ENCODE results near the gene SH3RF1.

SH3RF1 gene

DNA sequence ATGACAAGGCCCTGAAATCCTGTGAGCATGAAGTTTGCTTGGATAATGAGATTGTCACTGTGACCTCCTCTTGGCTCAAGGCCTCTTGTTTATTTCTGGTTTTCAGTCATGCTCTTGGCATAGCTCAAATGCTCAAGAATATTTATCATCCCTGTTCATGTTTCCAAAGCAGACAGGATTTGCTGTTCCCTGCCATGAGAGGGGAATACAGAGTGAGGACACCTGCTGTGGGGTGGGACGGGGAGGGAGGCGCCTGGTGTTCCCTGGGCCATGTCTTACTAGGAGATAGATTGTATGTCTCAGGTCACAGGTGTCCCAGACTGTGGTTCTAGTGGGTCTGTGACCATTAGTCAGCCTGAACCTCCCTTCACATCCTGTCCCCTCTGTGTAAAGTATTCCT is 34.9 kb upstream of the SH3RF1 start:
- DNase-seq (ENCODE audit: low spot score): no peak
- Histone ChIP-seq H2AFZ (ENCODE audit: low read length) (no peak overlapping the region), H3K4ac (ENCODE audit: low read length) (no peak overlapping the region), H3K4me2 (ENCODE audit: insufficient read depth, low read length, poor library complexity, severe bottlenecking) (no peak overlapping the region), H3K18ac (ENCODE audit: low read length) (no peak overlapping the region), H4K8ac (ENCODE audit: low read depth, low read length) (no peak overlapping the region), H3K14ac (ENCODE audit: low read length) (no peak overlapping the region), H2BK12ac (ENCODE audit: low read length) (no peak overlapping the region), H3K27me3 (ENCODE audit: control insufficient read depth in 3 of 3, insufficient read depth in 3 of 3, low read depth in 1 of 3, low read length in 3 of 3) (no peaks in the 10 kb centered on the region), H2BK15ac (ENCODE audit: low read length) (no peak overlapping the region), H3K9ac (ENCODE audit: low read depth, low read length, poor library complexity) (no peak overlapping the region), H2BK120ac (ENCODE audit: low read depth, low read length) (no peak overlapping the region), H3K79me1 (ENCODE audit: low read depth, low read length) (no peaks in the 10 kb centered on the region), H2AK5ac (ENCODE audit: low read depth, low read length) (no peak overlapping the region), H3K4me1 (ENCODE audit: control insufficient read depth in 2 of 2, insufficient read depth in 1 of 2, low read depth in 1 of 2, low read length in 2 of 2) (no peaks in the 10 kb centered on the region), H3K9me3 (replicated peaks in 1 of 2; ENCODE audit: control insufficient read depth in 2 of 2, insufficient read depth in 1 of 2, low read depth in 1 of 2, low read length in 2 of 2) (peaks cover 0 to 5% of the 10 kb centered on the region in 2 donors), H4K91ac (ENCODE audit: low read depth, low read length, poor library complexity) (no peak overlapping the region), H3K36me3 (replicated peaks in 1 of 2; ENCODE audit: control insufficient read depth in 2 of 2, insufficient read depth in 2 of 2, low read length in 2 of 2) (no peaks in the 10 kb centered on the region), H3K4me3 (ENCODE audit: low read length in 2 of 2) (no peak overlapping the region), H3K23ac (ENCODE audit: low read depth, low read length, poor library complexity) (no peak overlapping the region), H3K27ac (replicated peaks; ENCODE audit: low read length) (no peak overlapping the region), H2BK5ac (ENCODE audit: low read length) (no peak overlapping the region)
- no CpG with 5 or more reads among the region's 2 CpGs for WGBS, 2 donors (ENCODE audit: extremely low coverage in 2 of 2, insufficient read length in 2 of 2, insufficient replicate concordance in 1 of 2)

DNA sequence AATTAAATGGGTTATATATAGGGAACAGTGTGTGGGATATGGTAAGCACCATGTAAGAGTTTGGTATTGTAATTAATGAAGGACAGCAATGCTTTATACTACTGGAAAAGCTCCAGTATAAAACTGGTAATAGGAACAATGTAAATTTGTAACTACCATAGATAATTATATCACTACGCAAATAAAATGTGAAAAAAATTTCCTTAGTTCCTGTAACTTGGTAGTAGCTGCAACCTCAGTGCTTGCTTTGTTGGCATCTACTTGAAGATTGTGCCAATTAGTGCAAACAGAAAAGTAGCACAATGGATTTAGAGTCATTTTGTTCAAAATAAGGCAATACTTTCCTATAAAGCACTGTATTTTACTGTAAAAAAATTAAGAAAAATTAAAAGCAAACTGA is 34.4 kb upstream of the SH3RF1 start:
- Histone ChIP-seq H4K8ac (ENCODE audit: low read depth, low read length) (no peak overlapping the region), H3K4me2 (ENCODE audit: insufficient read depth, low read length, poor library complexity, severe bottlenecking) (no peak overlapping the region), H3K9ac (ENCODE audit: low read depth, low read length, poor library complexity) (no peak overlapping the region), H3K36me3 (replicated peaks in 1 of 2; ENCODE audit: control insufficient read depth in 2 of 2, insufficient read depth in 2 of 2, low read length in 2 of 2) (no peaks in the 10 kb centered on the region), H3K18ac (ENCODE audit: low read length) (no peak overlapping the region), H3K9me3 (replicated peaks in 1 of 2; ENCODE audit: control insufficient read depth in 2 of 2, insufficient read depth in 1 of 2, low read depth in 1 of 2, low read length in 2 of 2) (peaks cover 0 to 5% of the 10 kb centered on the region in 2 donors), H3K4me1 (ENCODE audit: control insufficient read depth in 2 of 2, insufficient read depth in 1 of 2, low read depth in 1 of 2, low read length in 2 of 2) (no peaks in the 10 kb centered on the region), H2BK120ac (ENCODE audit: low read depth, low read length) (no peak overlapping the region), H2BK15ac (ENCODE audit: low read length) (no peak overlapping the region), H3K4me3 (ENCODE audit: low read length in 2 of 2) (no peak overlapping the region), H2AFZ (ENCODE audit: low read length) (no peak overlapping the region), H3K27me3 (ENCODE audit: control insufficient read depth in 3 of 3, insufficient read depth in 3 of 3, low read depth in 1 of 3, low read length in 3 of 3) (no peaks in the 10 kb centered on the region), H3K27ac (replicated peaks; ENCODE audit: low read length) (no peak overlapping the region), H2AK5ac (ENCODE audit: low read depth, low read length) (no peak overlapping the region), H4K91ac (ENCODE audit: low read depth, low read length, poor library complexity) (no peak overlapping the region), H3K14ac (ENCODE audit: low read length) (no peak overlapping the region), H2BK5ac (ENCODE audit: low read length) (no peak overlapping the region), H3K4ac (ENCODE audit: low read length) (no peak overlapping the region), H3K79me1 (ENCODE audit: low read depth, low read length) (no peaks in the 10 kb centered on the region), H3K23ac (ENCODE audit: low read depth, low read length, poor library complexity) (no peak overlapping the region), H2BK12ac (ENCODE audit: low read length) (no peak overlapping the region)
- DNase-seq (ENCODE audit: low spot score): no peak
- no CpG with 5 or more reads among the region's 1 CpG for WGBS, 2 donors (ENCODE audit: extremely low coverage in 2 of 2, insufficient read length in 2 of 2, insufficient replicate concordance in 1 of 2)

DNA sequence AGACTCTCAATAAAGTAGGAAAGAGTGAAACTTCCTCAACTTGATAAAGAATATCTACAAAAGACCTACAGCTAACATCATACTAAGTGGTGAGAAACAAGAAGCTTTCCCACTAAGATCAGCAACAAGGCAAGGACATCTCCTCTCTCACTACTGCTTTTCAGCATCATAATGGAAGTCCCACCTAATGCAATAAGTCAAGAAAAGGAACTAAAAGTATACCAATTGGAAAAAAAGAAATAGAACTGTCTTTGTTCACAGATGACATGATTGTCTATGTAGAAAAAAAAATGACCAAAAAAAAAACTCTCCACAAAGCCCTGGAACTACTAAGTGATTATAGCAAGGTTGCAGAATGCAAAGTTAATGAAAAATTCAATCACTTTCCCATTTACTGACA is 25.1 kb upstream of the SH3RF1 start:
- H3K4me3 ChIP-seq (ENCODE audit: low read length in 2 of 2): no peak overlapping the region
- no peak overlapping the region for H2BK12ac ChIP-seq (ENCODE audit: low read length)

DNA sequence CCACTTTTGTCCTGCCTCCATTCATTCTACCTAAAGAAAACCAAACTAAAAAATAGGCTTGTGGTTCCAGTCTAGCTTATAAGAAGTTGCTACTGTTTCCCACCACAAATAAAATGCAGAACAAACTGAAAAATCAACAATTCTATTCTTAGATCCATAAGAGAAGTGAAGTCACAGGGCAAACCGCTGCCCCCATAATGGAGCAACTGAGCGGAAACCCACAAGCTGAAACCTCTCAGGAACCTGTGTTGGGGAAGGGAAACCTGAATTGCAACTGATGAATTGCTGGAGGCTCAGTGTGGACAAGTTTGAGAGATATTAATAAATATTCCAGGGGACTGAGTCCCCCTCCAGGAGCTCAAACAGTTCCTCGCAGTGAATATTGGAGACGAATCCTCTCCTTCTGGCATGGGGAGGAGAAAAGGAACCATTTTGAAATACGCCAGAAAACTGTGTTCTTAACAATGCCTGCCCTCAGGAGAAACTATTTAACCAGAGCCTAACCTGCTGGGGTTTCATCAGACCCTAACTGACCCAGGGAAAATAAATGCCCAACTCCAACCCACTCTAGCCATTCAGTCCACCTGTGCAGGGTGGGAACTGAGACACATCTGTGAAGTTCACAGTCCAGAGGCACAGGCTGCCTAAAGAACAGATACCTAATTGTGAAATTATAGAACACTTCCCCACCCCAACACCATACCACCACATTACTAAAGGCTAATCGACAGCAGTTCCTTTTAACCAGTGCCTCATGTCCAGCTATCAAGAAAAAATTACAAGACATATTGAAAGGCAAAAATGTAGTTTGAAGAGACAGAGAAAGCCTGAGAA is 22.8 kb upstream of the SH3RF1 start:
- no peak overlapping the region for H3K9ac ChIP-seq (ENCODE audit: low read depth, low read length, poor library complexity)
- no CpG with 5 or more reads among the region's 6 CpGs for WGBS, 2 donors (ENCODE audit: extremely low coverage in 2 of 2, insufficient read length in 2 of 2, insufficient replicate concordance in 1 of 2)

More for the DNA sequence above, 25.1 kb upstream of the SH3RF1 start:
- Histone ChIP-seq H4K91ac (ENCODE audit: low read depth, low read length, poor library complexity) (no peak overlapping the region), H2AFZ (ENCODE audit: low read length) (no peak overlapping the region), H3K14ac (ENCODE audit: low read length) (no peak overlapping the region), H2BK5ac (ENCODE audit: low read length) (no peak overlapping the region), H3K9me3 (replicated peaks in 1 of 2; ENCODE audit: control insufficient read depth in 2 of 2, insufficient read depth in 1 of 2, low read depth in 1 of 2, low read length in 2 of 2) (peaks cover 0 to 7% of the 10 kb centered on the region in 2 donors), H3K27me3 (ENCODE audit: control insufficient read depth in 3 of 3, insufficient read depth in 3 of 3, low read depth in 1 of 3, low read length in 3 of 3) (no peaks in the 10 kb centered on the region), H4K8ac (ENCODE audit: low read depth, low read length) (no peak overlapping the region), H3K9ac (ENCODE audit: low read depth, low read length, poor library complexity) (no peak overlapping the region), H3K18ac (ENCODE audit: low read length) (no peak overlapping the region), H3K4ac (ENCODE audit: low read length) (no peak overlapping the region), H2BK120ac (ENCODE audit: low read depth, low read length) (no peak overlapping the region), H3K23ac (ENCODE audit: low read depth, low read length, poor library complexity) (no peak overlapping the region), H3K27ac (replicated peaks; ENCODE audit: low read length) (no peak overlapping the region), H3K79me1 (ENCODE audit: low read depth, low read length) (no peaks in the 10 kb centered on the region), H3K36me3 (replicated peaks in 1 of 2; ENCODE audit: control insufficient read depth in 2 of 2, insufficient read depth in 2 of 2, low read length in 2 of 2) (no peaks in the 10 kb centered on the region), H2BK15ac (ENCODE audit: low read length) (no peak overlapping the region), H2AK5ac (ENCODE audit: low read depth, low read length) (no peak overlapping the region), H3K4me2 (ENCODE audit: insufficient read depth, low read length, poor library complexity, severe bottlenecking) (no peak overlapping the region), H3K4me1 (ENCODE audit: control insufficient read depth in 2 of 2, insufficient read depth in 1 of 2, low read depth in 1 of 2, low read length in 2 of 2) (no peaks in the 10 kb centered on the region)
- DNase-seq (ENCODE audit: low spot score): no peak

More for the DNA sequence above, 22.8 kb upstream of the SH3RF1 start:
- no peak for DNase-seq (ENCODE audit: low spot score)
- H3K79me1 ChIP-seq (ENCODE audit: low read depth, low read length): no peaks in the 10 kb centered on the region
- no peaks in the 10 kb centered on the region for H3K4me1 ChIP-seq (ENCODE audit: control insufficient read depth in 2 of 2, insufficient read depth in 1 of 2, low read depth in 1 of 2, low read length in 2 of 2)
- H3K14ac ChIP-seq (ENCODE audit: low read length): no peak overlapping the region
- H4K91ac ChIP-seq (ENCODE audit: low read depth, low read length, poor library complexity): no peak overlapping the region
- no peaks in the 10 kb centered on the region for H3K36me3 ChIP-seq (replicated peaks in 1 of 2; ENCODE audit: control insufficient read depth in 2 of 2, insufficient read depth in 2 of 2, low read length in 2 of 2)
- no peak overlapping the region for H3K23ac ChIP-seq (ENCODE audit: low read depth, low read length, poor library complexity)
- H2BK120ac ChIP-seq (ENCODE audit: low read depth, low read length): no peak overlapping the region
- H2BK12ac ChIP-seq (ENCODE audit: low read length): no peak overlapping the region
- H3K27me3 ChIP-seq (ENCODE audit: control insufficient read depth in 3 of 3, insufficient read depth in 3 of 3, low read depth in 1 of 3, low read length in 3 of 3): no peaks in the 10 kb centered on the region
- H3K4me2 ChIP-seq (ENCODE audit: insufficient read depth, low read length, poor library complexity, severe bottlenecking): no peak overlapping the region
- no peak overlapping the region for H3K4ac ChIP-seq (ENCODE audit: low read length)
- peaks cover 0 to 7% of the 10 kb centered on the region in 2 donors for H3K9me3 ChIP-seq (replicated peaks in 1 of 2; ENCODE audit: control insufficient read depth in 2 of 2, insufficient read depth in 1 of 2, low read depth in 1 of 2, low read length in 2 of 2)
- H2AFZ ChIP-seq (ENCODE audit: low read length): no peak overlapping the region
- H3K18ac ChIP-seq (ENCODE audit: low read length): no peak overlapping the region
- H2BK15ac ChIP-seq (ENCODE audit: low read length): no peak overlapping the region
- no peak overlapping the region for H2BK5ac ChIP-seq (ENCODE audit: low read length)
- no peak overlapping the region for H3K27ac ChIP-seq (replicated peaks; ENCODE audit: low read length)
- H2AK5ac ChIP-seq (ENCODE audit: low read depth, low read length): no peak overlapping the region
- no peak overlapping the region for H4K8ac ChIP-seq (ENCODE audit: low read depth, low read length)
- no peak overlapping the region for H3K4me3 ChIP-seq (ENCODE audit: low read length in 2 of 2)
